GM23338 (cell line): Measurements from ENCODE around the gene TARS1. TPM values are rescaled to one million over a fixed set of nuclear protein-coding genes. Genes with fewer than 3 reads are reported as not detected.

Experiments
- ATAC-seq: fragments of 200-7000 bp; cut with Tn5 transposase; 3 replicates; pipeline ENCODE4 v1.9.1; 2020
- DNase-seq: peaks from one replicate; pipeline ENCODE4 v3.0.0-alpha.2; 2015; ENCODE audit warnings: low spot score
- H2AFZ ChIP-seq: fragments of 200-600 bp; sonication (generic); 2 replicates; pipeline ENCODE4 v1.8.0; 2016; ENCODE audit warnings: antibody characterized with exemption, mild to moderate bottlenecking, moderate library complexity
- H3F3A ChIP-seq: fragments of 200-600 bp; sonication (generic); replicated peaks from 2 replicates; pipeline ENCODE4 v1.8.0; 2017; ENCODE audit warnings: antibody characterized with exemption, mixed run types, low read depth
- H3K27ac ChIP-seq: fragments of 200-600 bp; sonication (generic); 2 replicates; pipeline ENCODE4 v1.6.1; 2016; ENCODE audit warnings: low read depth
- H3K27me3 ChIP-seq: fragments of 200-600 bp; sonication (generic); 2 replicates; pipeline ENCODE4 v1.8.0; 2016; ENCODE audit warnings: mild to moderate bottlenecking, mixed run types, moderate library complexity; ENCODE audit not compliant: insufficient read depth
- H3K36me3 ChIP-seq: fragments of 200-600 bp; sonication (generic); 2 replicates; pipeline ENCODE4 v1.8.0; 2016; ENCODE audit warnings: mild to moderate bottlenecking; ENCODE audit not compliant: insufficient read depth
- H3K4me1 ChIP-seq: fragments of 200-600 bp; sonication (generic); 2 replicates; pipeline ENCODE4 v1.8.0; 2016; ENCODE audit warnings: mild to moderate bottlenecking, moderate library complexity; ENCODE audit not compliant: insufficient read depth
- H3K4me2 ChIP-seq: fragments of 200-600 bp; sonication (generic); 2 replicates; pipeline ENCODE4 v1.7.1; 2017; ENCODE audit warnings: mixed run types
- H3K4me3 ChIP-seq: fragments of 200-600 bp; sonication (generic); 2 replicates; pipeline ENCODE4 v1.6.1; 2016; ENCODE audit warnings: mixed run types
- H3K79me2 ChIP-seq: fragments of 200-600 bp; sonication (generic); replicated peaks from 2 replicates; pipeline ENCODE4 v1.8.0; 2017; ENCODE audit warnings: mild to moderate bottlenecking; ENCODE audit not compliant: insufficient read depth
- H3K9me2 ChIP-seq: fragments of 200-600 bp; sonication (generic); 2 replicates; pipeline ENCODE4 v1.8.0; 2017; ENCODE audit not compliant: insufficient read depth
- H4K20me1 ChIP-seq: fragments of 200-600 bp; sonication (generic); replicated peaks from 2 replicates; pipeline ENCODE4 v1.8.0; 2017; ENCODE audit warnings: mild to moderate bottlenecking; ENCODE audit not compliant: insufficient read depth
- H3K27ac Mint-ChIP-seq: 2 replicates; pipeline ENCODE4 v1.8.0; 2020; ENCODE audit warnings: inconsistent platforms, mild to moderate bottlenecking, moderate library complexity, mixed read lengths
- H3K27me3 Mint-ChIP-seq: 3 replicates; pipeline ENCODE4 v1.8.0; 2022; ENCODE audit warnings: low read depth, mild to moderate bottlenecking, moderate library complexity, mixed read lengths, inconsistent platforms; ENCODE audit not compliant: insufficient read depth, poor library complexity
- H3K36me3 Mint-ChIP-seq: 3 replicates; pipeline ENCODE4 v1.8.0; 2021; ENCODE audit warnings: low read depth, mild to moderate bottlenecking, inconsistent platforms, moderate library complexity, mixed read lengths
- H3K4me1 Mint-ChIP-seq: 3 replicates; pipeline ENCODE4 v1.8.0; 2020; ENCODE audit warnings: mild to moderate bottlenecking, inconsistent platforms, mixed read lengths
- H3K4me3 Mint-ChIP-seq: 3 replicates; pipeline ENCODE4 v1.8.0; 2021; ENCODE audit warnings: moderate library complexity, mild to moderate bottlenecking, inconsistent platforms, mixed read lengths
- H3K9me3 Mint-ChIP-seq: 3 replicates; pipeline ENCODE4 v1.8.0; 2020; ENCODE audit warnings: moderate library complexity, mild to moderate bottlenecking, inconsistent platforms, mixed read lengths
- CREB1 ChIP-seq: fragments of 250-450 bp; sonication (Bioruptor Pico); IDR thresholded peaks from 2 replicates; pipeline ENCODE4 v1.5.0; 2020; ENCODE audit warnings: low read depth, mild to moderate bottlenecking, moderate library complexity
- CTCF ChIP-seq, 2 experiments: fragments of 200-600 bp in 1 of 2; sonication (generic) in 1 of 2; conservative IDR thresholded peaks; 2 replicates each; pipeline versions ENCODE4 v1.5.1 to v1.6.1; 2016 to 2017; ENCODE audit warnings: antibody characterized with exemption in 2 of 2, low read depth in 2 of 2, mild to moderate bottlenecking in 2 of 2, moderate library complexity in 1 of 2
- EZH2 ChIP-seq: fragments of 200-600 bp; sonication (generic); IDR thresholded peaks from one replicate; pipeline ENCODE4 v1.8.0; 2017; ENCODE audit warnings: antibody characterized with exemption, mild to moderate bottlenecking, low read depth; ENCODE audit not compliant: unreplicated experiment
- EZH2phosphoT487 ChIP-seq: fragments of 200-600 bp; sonication (generic); IDR thresholded peaks from one replicate; pipeline ENCODE4 v1.8.1; 2018; ENCODE audit warnings: antibody characterized with exemption; ENCODE audit not compliant: unreplicated experiment
- JUNB ChIP-seq: IDR thresholded peaks from one replicate; pipeline ENCODE4 v1.6.1; 2016; ENCODE audit warnings: antibody characterized with exemption; ENCODE audit not compliant: unreplicated experiment
- NANOG ChIP-seq: IDR thresholded peaks from 2 replicates; pipeline ENCODE4 v1.6.1; 2016; ENCODE audit warnings: antibody characterized with exemption, borderline replicate concordance
- POLR2AphosphoS5 ChIP-seq: IDR thresholded peaks from 2 replicates; pipeline ENCODE4 v1.6.1; 2016; ENCODE audit warnings: antibody characterized with exemption, low read depth
- REST ChIP-seq: IDR thresholded peaks from one replicate; pipeline ENCODE4 v1.6.1; 2018; ENCODE audit warnings: antibody characterized with exemption; ENCODE audit not compliant: unreplicated experiment
- ZNF114 ChIP-seq: fragments of 250-450 bp; sonication (Bioruptor Pico); IDR thresholded peaks from 2 replicates; pipeline ENCODE4 v1.5.0; 2020; ENCODE audit warnings: mild to moderate bottlenecking, moderate library complexity
- ZNF331 ChIP-seq: fragments of 250-450 bp; sonication (Bioruptor Pico); IDR thresholded peaks from 2 replicates; pipeline ENCODE4 v1.5.0; 2020; ENCODE audit warnings: low read depth, mild to moderate bottlenecking, moderate library complexity
- polyA plus RNA-seq: library from polyadenylated mRNA; unstranded; fragments of >200 nt; fragmentation: Nextera tagmentation; extraction: Ambion mirVana; gene quantifications from 2 replicates; pipeline ENCODE4 v1.2.1, GENCODE V29; 2016
- total RNA-seq: library from RNA; depleted of rRNA; stranded (reverse); fragments of >200 nt; shearing (Covaris generic); gene quantifications from 2 replicates; pipeline ENCODE4 v1.2.3, GENCODE V29; 2014
- TF ChIP-seq, protein P1 (sequence below): IDR thresholded peaks from 2 replicates; pipeline ENCODE4 v1.6.1; 2016; ENCODE audit warnings: antibody characterized with exemption
- TF ChIP-seq, protein P2 (sequence below): fragments of 250-450 bp; sonication (Bioruptor Pico); IDR thresholded peaks from 2 replicates; pipeline ENCODE4 v1.5.0; 2020; ENCODE audit warnings: mild to moderate bottlenecking, moderate library complexity

Gene TARS1
- total and polyA plus RNA-seq, 2 experiments from 2014 or later, result 458 to 473 TPM

DNA sequence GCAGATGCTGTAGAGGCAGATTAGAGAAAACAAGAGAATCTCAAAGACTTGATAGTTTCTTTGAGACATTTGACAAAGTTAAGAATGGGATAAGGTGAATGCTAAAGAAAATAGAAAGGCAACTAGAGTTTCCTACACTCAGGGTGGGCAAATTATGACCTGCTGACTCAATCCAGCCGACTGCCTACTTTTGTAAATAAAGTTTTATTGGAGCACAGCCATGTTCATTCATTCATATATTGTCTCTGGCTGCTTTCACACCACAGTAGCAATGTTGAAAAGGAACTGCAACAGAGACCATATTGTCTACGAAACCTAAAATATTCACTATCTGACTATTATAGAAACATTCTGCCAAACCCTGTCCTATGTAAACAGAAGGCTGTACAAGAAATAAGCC lies 37.6 kb upstream of the TARS1 start:
- no peak for ATAC-seq
- no peaks in the 10 kb centered on the region for H3K79me2 ChIP-seq
- H3K4me2 ChIP-seq, result no peak overlapping the region
- Mint-ChIP-seq H3K36me3 (no peaks in the 10 kb centered on the region), H3K4me1 (peaks cover 10% of the 10 kb centered on the region; the same call in 2 of the 3 replicates), H3K27ac (no peak overlapping the region), H3K27me3 (peaks cover 2% of the 10 kb centered on the region), H3K4me3 (no peak overlapping the region), H3K9me3 (no peaks in the 10 kb centered on the region)
- H3K9me2 ChIP-seq, result no peaks in the 10 kb centered on the region
- no peaks in the 10 kb centered on the region for H3F3A ChIP-seq
- DNase-seq, result no peak
- H3K27ac ChIP-seq, result no peak overlapping the region
- H3K4me1 ChIP-seq, result no peaks in the 10 kb centered on the region
- H4K20me1 ChIP-seq, result no peaks in the 10 kb centered on the region
- no peak for TF ChIP-seq JUNB
- no peak for TF ChIP-seq NANOG
- no peak for TF ChIP-seq EZH2
- no peak for TF ChIP-seq POLR2AphosphoS5
- TF ChIP-seq, protein P1, sequence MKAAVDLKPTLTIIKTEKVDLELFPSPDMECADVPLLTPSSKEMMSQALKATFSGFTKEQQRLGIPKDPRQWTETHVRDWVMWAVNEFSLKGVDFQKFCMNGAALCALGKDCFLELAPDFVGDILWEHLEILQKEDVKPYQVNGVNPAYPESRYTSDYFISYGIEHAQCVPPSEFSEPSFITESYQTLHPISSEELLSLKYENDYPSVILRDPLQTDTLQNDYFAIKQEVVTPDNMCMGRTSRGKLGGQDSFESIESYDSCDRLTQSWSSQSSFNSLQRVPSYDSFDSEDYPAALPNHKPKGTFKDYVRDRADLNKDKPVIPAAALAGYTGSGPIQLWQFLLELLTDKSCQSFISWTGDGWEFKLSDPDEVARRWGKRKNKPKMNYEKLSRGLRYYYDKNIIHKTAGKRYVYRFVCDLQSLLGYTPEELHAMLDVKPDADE, result no peak
- no peak for TF ChIP-seq ZNF114 (CRISPR knock-in tag)
- no peak for TF ChIP-seq EZH2phosphoT487
- no peak for TF ChIP-seq REST
- no peak for TF ChIP-seq CREB1 (CRISPR knock-in tag)
- TF ChIP-seq CTCF (conservative IDR thresholded peaks at IDR 0.05; ENCODE audit: low read depth in 2 of 2), result no peak
- TF ChIP-seq ZNF331 (CRISPR knock-in tag), result no peak
- TF ChIP-seq, protein P2, sequence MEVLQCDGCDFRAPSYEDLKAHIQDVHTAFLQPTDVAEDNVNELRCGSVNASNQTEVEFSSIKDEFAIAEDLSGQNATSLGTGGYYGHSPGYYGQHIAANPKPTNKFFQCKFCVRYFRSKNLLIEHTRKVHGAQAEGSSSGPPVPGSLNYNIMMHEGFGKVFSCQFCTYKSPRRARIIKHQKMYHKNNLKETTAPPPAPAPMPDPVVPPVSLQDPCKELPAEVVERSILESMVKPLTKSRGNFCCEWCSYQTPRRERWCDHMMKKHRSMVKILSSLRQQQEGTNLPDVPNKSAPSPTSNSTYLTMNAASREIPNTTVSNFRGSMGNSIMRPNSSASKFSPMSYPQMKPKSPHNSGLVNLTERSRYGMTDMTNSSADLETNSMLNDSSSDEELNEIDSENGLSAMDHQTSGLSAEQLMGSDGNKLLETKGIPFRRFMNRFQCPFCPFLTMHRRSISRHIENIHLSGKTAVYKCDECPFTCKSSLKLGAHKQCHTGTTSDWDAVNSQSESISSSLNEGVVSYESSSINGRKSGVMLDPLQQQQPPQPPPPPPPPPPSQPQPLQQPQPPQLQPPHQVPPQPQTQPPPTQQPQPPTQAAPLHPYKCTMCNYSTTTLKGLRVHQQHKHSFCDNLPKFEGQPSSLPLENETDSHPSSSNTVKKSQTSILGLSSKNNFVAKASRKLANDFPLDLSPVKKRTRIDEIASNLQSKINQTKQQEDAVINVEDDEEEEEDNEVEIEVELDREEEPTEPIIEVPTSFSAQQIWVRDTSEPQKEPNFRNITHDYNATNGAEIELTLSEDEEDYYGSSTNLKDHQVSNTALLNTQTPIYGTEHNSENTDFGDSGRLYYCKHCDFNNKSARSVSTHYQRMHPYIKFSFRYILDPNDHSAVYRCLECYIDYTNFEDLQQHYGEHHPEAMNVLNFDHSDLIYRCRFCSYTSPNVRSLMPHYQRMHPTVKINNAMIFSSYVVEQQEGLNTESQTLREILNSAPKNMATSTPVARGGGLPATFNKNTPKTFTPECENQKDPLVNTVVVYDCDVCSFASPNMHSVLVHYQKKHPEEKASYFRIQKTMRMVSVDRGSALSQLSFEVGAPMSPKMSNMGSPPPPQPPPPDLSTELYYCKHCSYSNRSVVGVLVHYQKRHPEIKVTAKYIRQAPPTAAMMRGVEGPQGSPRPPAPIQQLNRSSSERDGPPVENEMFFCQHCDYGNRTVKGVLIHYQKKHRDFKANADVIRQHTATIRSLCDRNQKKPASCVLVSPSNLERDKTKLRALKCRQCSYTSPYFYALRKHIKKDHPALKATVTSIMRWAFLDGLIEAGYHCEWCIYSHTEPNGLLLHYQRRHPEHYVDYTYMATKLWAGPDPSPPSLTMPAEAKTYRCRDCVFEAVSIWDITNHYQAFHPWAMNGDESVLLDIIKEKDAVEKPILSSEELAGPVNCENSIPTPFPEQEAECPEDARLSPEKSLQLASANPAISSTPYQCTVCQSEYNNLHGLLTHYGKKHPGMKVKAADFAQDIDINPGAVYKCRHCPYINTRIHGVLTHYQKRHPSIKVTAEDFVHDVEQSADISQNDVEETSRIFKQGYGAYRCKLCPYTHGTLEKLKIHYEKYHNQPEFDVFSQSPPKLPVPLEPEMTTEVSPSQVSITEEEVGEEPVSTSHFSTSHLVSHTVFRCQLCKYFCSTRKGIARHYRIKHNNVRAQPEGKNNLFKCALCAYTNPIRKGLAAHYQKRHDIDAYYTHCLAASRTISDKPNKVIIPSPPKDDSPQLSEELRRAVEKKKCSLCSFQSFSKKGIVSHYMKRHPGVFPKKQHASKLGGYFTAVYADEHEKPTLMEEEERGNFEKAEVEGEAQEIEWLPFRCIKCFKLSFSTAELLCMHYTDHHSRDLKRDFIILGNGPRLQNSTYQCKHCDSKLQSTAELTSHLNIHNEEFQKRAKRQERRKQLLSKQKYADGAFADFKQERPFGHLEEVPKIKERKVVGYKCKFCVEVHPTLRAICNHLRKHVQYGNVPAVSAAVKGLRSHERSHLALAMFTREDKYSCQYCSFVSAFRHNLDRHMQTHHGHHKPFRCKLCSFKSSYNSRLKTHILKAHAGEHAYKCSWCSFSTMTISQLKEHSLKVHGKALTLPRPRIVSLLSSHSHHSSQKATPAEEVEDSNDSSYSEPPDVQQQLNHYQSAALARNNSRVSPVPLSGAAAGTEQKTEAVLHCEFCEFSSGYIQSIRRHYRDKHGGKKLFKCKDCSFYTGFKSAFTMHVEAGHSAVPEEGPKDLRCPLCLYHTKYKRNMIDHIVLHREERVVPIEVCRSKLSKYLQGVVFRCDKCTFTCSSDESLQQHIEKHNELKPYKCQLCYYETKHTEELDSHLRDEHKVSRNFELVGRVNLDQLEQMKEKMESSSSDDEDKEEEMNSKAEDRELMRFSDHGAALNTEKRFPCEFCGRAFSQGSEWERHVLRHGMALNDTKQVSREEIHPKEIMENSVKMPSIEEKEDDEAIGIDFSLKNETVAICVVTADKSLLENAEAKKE (CRISPR knock-in tag), result no peak
- H3K27me3 ChIP-seq, result no peaks in the 10 kb centered on the region
- H3K36me3 ChIP-seq, result no peaks in the 10 kb centered on the region
- H3K4me3 ChIP-seq, result no peak overlapping the region
- no peak overlapping the region for H2AFZ ChIP-seq
